Mesenchymal stem cell (in vitro differentiated cells and primary cell): ENCODE data around the gene CCL23.
"Not testable (repeated sequence)": the region's sequence is repeated elsewhere in the genome, so short reads cannot be mapped to it uniquely, and the experiment has no call there.

Source experiments
- DNase-seq: peaks from one replicate; pipeline ENCODE4 v3.0.0-alpha.2; 2013
- H2AFZ ChIP-seq: one replicate; pipeline ENCODE4 v1.6.1; 2013; ENCODE audit warnings: low read depth, mild to moderate bottlenecking, control low read depth, inconsistent platforms, low read length, moderate library complexity
- H2AK5ac ChIP-seq: 2 replicates; pipeline ENCODE4 v1.6.1; 2013; ENCODE audit warnings: low read length, moderate library complexity, mild to moderate bottlenecking, inconsistent platforms; ENCODE audit not compliant: severe bottlenecking
- H2BK120ac ChIP-seq: one replicate; pipeline ENCODE4 v1.6.1; 2013; ENCODE audit warnings: low read depth, mild to moderate bottlenecking, inconsistent platforms, low read length, moderate library complexity
- H2BK12ac ChIP-seq, 2 experiments: one replicate each; pipeline ENCODE4 v1.6.1; 2013; ENCODE audit warnings: inconsistent platforms in 2 of 2, low read length in 2 of 2, mild to moderate bottlenecking in 2 of 2, moderate library complexity in 2 of 2, control low read depth in 1 of 2
- H2BK15ac ChIP-seq: one replicate; pipeline ENCODE4 v1.6.1; 2013; ENCODE audit warnings: mild to moderate bottlenecking, low read depth, inconsistent platforms; ENCODE audit not compliant: poor library complexity, severe bottlenecking
- H2BK5ac ChIP-seq: 2 replicates; pipeline ENCODE4 v1.6.1; 2013; ENCODE audit warnings: low read depth, mild to moderate bottlenecking, low read length, control low read depth, inconsistent platforms; ENCODE audit not compliant: poor library complexity, severe bottlenecking
- H3K14ac ChIP-seq, 2 experiments: one replicate each; pipeline ENCODE4 v1.6.1; 2013; ENCODE audit warnings: inconsistent platforms in 2 of 2, low read length in 2 of 2, control low read depth in 1 of 2, mild to moderate bottlenecking in 1 of 2, moderate library complexity in 1 of 2
- H3K18ac ChIP-seq, 2 experiments: one replicate each; pipeline ENCODE4 v1.6.1; 2013; ENCODE audit warnings: inconsistent platforms in 2 of 2, low read length in 2 of 2, control low read depth in 1 of 2, low read depth in 1 of 2, mild to moderate bottlenecking in 1 of 2
- H3K23ac ChIP-seq, 2 experiments: one replicate each; pipeline ENCODE4 v1.6.1; 2013; ENCODE audit warnings: inconsistent platforms in 2 of 2, low read length in 2 of 2, mild to moderate bottlenecking in 2 of 2, moderate library complexity in 2 of 2, control low read depth in 1 of 2
- H3K27ac ChIP-seq: 2 replicates; pipeline ENCODE4 v1.5.1; 2013; ENCODE audit warnings: mild to moderate bottlenecking, moderate library complexity, low read length, control low read depth, inconsistent platforms; ENCODE audit not compliant: poor library complexity, severe bottlenecking
- H3K27me3 ChIP-seq, 2 experiments: 2 replicates each; pipeline versions ENCODE4 v1.6.1 to v1.7.0; 2013; ENCODE audit warnings: low read length in 2 of 2, mild to moderate bottlenecking in 2 of 2, moderate library complexity in 2 of 2, control low read depth in 1 of 2, inconsistent platforms in 1 of 2; ENCODE audit not compliant: control insufficient read depth in 1 of 2, insufficient read depth in 1 of 2
- H3K36me3 ChIP-seq, 2 experiments: 2 replicates each; pipeline versions ENCODE4 v1.6.1 to v1.7.0; 2013; ENCODE audit warnings: low read length in 2 of 2, control low read depth in 1 of 2, inconsistent platforms in 1 of 2, low read depth in 1 of 2, mild to moderate bottlenecking in 1 of 2; ENCODE audit not compliant: insufficient read depth in 2 of 2, control insufficient read depth in 1 of 2
- H3K4ac ChIP-seq, 2 experiments: one replicate each; pipeline ENCODE4 v1.6.1; 2013; ENCODE audit warnings: inconsistent platforms in 2 of 2, low read length in 2 of 2, mild to moderate bottlenecking in 2 of 2, moderate library complexity in 2 of 2, control low read depth in 1 of 2, low read depth in 1 of 2
- H3K4me1 ChIP-seq: 2 replicates; pipeline ENCODE4 v1.6.1; 2013; ENCODE audit warnings: low read depth, low read length, control low read depth; ENCODE audit not compliant: control insufficient read depth, insufficient read depth
- H3K4me2 ChIP-seq: 2 replicates; pipeline ENCODE4 v1.6.1; 2013; ENCODE audit warnings: low read length, mild to moderate bottlenecking, inconsistent platforms; ENCODE audit not compliant: poor library complexity, severe bottlenecking
- H3K4me3 ChIP-seq, 2 experiments: 2 replicates each; pipeline versions ENCODE4 v1.5.1 to v1.7.0; 2013; ENCODE audit warnings: low read length in 2 of 2, mild to moderate bottlenecking in 2 of 2, control low read depth in 1 of 2, low read depth in 1 of 2; ENCODE audit not compliant: insufficient read depth in 1 of 2
- H3K79me1 ChIP-seq: replicated peaks from 2 replicates; pipeline ENCODE4 v1.6.1; 2013; ENCODE audit warnings: mild to moderate bottlenecking, control low read depth, low read length, inconsistent platforms; ENCODE audit not compliant: poor library complexity, severe bottlenecking
- H3K9ac ChIP-seq: 2 replicates; pipeline ENCODE4 v1.7.0; 2013; ENCODE audit warnings: mild to moderate bottlenecking, low read length, moderate library complexity
- H3K9me3 ChIP-seq: 2 replicates; pipeline ENCODE4 v1.7.0; 2013; ENCODE audit warnings: mild to moderate bottlenecking, low read length; ENCODE audit not compliant: control insufficient read depth
- H4K8ac ChIP-seq: one replicate; pipeline ENCODE4 v1.6.1; 2013; ENCODE audit warnings: inconsistent platforms, mild to moderate bottlenecking, low read length, moderate library complexity
- H4K91ac ChIP-seq: one replicate; pipeline ENCODE4 v1.6.1; 2013; ENCODE audit warnings: mild to moderate bottlenecking, low read length, inconsistent platforms
- WGBS: methylation state at CpG from one replicate; pipeline ENCODE4 v1.1.7; 2013; ENCODE audit warnings: mixed read lengths; 5-methylcytosine and 5-hydroxymethylcytosine counted together

The CCL23 gene

DNA sequence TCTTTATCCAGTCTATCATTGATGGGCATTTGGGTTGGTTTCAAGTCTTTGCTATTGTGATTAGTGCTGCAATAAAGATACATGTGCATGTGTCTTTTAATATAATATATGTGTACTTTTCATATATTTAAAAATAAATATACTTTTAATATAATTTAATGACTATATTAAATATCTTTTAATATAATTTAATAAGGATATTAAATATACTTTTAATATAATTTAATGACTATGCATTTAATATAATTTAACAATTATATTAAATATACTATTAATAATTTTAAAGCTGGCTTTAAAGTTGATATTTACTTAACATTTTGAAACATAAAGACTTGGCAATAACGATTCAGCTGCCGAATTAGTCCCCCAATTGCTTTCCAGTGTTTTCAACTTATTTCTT, 1.2 kb downstream of the CCL23 start:
- Histone ChIP-seq H3K4me1 (no peaks in the 10 kb centered on the region), H3K4me3 (no peak overlapping the region), H2BK15ac (no peak overlapping the region), H2AK5ac (no peak overlapping the region), H3K9me3 (no peaks in the 10 kb centered on the region), H3K27ac (no peak overlapping the region), H3K4me2 (no peak overlapping the region), H2BK5ac (no peak overlapping the region), H3K18ac (no peak overlapping the region), H3K4ac (no peak overlapping the region), H3K36me3 (no peaks in the 10 kb centered on the region), H4K91ac (no peak overlapping the region), H3K79me1 (no peaks in the 10 kb centered on the region), H2AFZ (no peak overlapping the region), H3K9ac (no peak overlapping the region), H2BK120ac (no peak overlapping the region), H2BK12ac (no peak overlapping the region), H4K8ac (no peak overlapping the region), H3K27me3 (peaks cover 0 to 40% of the 10 kb centered on the region in 2 experiments), H3K23ac (no peak overlapping the region), H3K14ac (no peak overlapping the region)
- no CpG with 5 or more reads among the region's 2 CpGs for WGBS
- DNase-seq = no peak

DNA sequence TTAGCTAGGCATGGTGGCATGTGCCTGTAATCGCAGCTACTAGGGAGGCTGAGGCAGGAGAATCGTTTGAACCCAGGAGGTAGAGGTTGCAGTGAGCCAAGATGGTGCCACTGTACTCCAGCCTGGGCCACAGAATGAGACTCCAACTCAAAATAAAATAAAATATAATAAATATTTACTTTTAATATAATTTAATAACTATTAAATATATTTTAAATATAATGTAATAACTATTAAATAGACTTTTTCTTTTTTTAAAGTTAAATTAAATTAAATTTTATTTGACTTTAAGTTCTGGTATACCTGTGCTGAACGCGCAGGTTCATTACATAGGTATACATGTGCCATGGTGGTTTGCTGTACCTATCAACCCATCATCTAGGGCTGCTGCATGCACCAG, 1.9 kb downstream of the CCL23 start:
- H3K79me1 ChIP-seq, H4K91ac ChIP-seq, H2BK120ac ChIP-seq, H3K14ac ChIP-seq, H4K8ac ChIP-seq, H3K23ac ChIP-seq, H3K4me1 ChIP-seq, H2BK5ac ChIP-seq, H2BK12ac ChIP-seq, DNase-seq, H3K9me3 ChIP-seq, H3K36me3 ChIP-seq, H3K4me2 ChIP-seq, H3K9ac ChIP-seq, H3K27ac ChIP-seq, H2AFZ ChIP-seq, H3K18ac ChIP-seq, H2BK15ac ChIP-seq, H3K4ac ChIP-seq, H2AK5ac ChIP-seq, H3K4me3 ChIP-seq: not testable (repeated sequence)
- WGBS = 86% methylated on average over 4 of the region's 4 CpGs
- peaks cover 0 to 42% of the 10 kb centered on the region in 2 experiments for H3K27me3 ChIP-seq

GRCh38 chr17:36014946-36015345, 2.8 kb downstream of the CCL23 start:
- H3K4me2 ChIP-seq = no peak overlapping the region
- H3K9ac ChIP-seq = no peak overlapping the region
- DNase-seq = no peak
- H3K4me3 ChIP-seq = no peak overlapping the region
- no peak overlapping the region for H4K91ac ChIP-seq
- no peak overlapping the region for H2BK12ac ChIP-seq
- peaks cover 0 to 51% of the 10 kb centered on the region in 2 experiments for H3K27me3 ChIP-seq
- no peak overlapping the region for H2BK15ac ChIP-seq
- H3K4me1 ChIP-seq = no peaks in the 10 kb centered on the region
- H2AFZ ChIP-seq = no peak overlapping the region
- H3K79me1 ChIP-seq = no peaks in the 10 kb centered on the region
- no peak overlapping the region for H2AK5ac ChIP-seq
- H3K18ac ChIP-seq = no peak overlapping the region
- H3K14ac ChIP-seq = no peak overlapping the region
- H3K27ac ChIP-seq = no peak overlapping the region
- H3K9me3 ChIP-seq = no peaks in the 10 kb centered on the region
- no peak overlapping the region for H2BK5ac ChIP-seq
- no peak overlapping the region for H4K8ac ChIP-seq
- no peaks in the 10 kb centered on the region for H3K36me3 ChIP-seq
- 93% methylated on average over 2 of the region's 5 CpGs for WGBS
- no peak overlapping the region for H3K4ac ChIP-seq
- no peak overlapping the region for H3K23ac ChIP-seq
- H2BK120ac ChIP-seq = no peak overlapping the region

DNA sequence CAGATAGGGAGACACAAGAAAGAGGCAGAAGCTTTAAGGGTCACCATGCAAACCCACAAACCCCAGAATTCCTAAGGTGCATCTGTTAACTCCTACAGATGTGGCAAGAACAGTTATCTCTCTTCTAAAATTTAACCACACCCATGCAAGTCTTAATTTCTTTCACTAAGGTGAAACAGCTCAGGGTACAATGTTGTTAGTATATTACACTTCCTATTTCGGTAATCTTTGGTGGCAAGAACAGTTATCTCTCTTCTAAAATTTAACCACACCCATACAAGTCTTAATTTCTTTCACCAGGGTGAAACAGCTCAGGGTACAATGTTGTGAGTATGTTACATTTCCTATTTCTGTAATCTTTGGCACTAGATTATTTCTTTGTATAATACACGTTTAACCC, 6.6 kb downstream of the CCL23 start:
- no peak overlapping the region for H3K23ac ChIP-seq
- H4K91ac ChIP-seq = no peak overlapping the region
- DNase-seq = no peak
- H3K4me1 ChIP-seq = no peaks in the 10 kb centered on the region
- H3K4ac ChIP-seq = no peak overlapping the region
- H2BK15ac ChIP-seq = no peak overlapping the region
- no peaks in the 10 kb centered on the region for H3K9me3 ChIP-seq
- no peak overlapping the region for H4K8ac ChIP-seq
- no peak overlapping the region for H3K18ac ChIP-seq
- no peak overlapping the region for H3K9ac ChIP-seq
- peaks cover 0 to 46% of the 10 kb centered on the region in 2 experiments for H3K27me3 ChIP-seq
- no peaks in the 10 kb centered on the region for H3K79me1 ChIP-seq
- 82% methylated on average over 1 of the region's 2 CpGs for WGBS
- H3K4me3 ChIP-seq = no peak overlapping the region
- no peaks in the 10 kb centered on the region for H3K36me3 ChIP-seq
- H2BK12ac ChIP-seq = no peak overlapping the region
- H2BK120ac ChIP-seq = no peak overlapping the region
- H3K14ac ChIP-seq = no peak overlapping the region
- H2BK5ac ChIP-seq = no peak overlapping the region
- H3K27ac ChIP-seq = no peak overlapping the region
- H2AK5ac ChIP-seq = no peak overlapping the region
- no peak overlapping the region for H3K4me2 ChIP-seq
- no peak overlapping the region for H2AFZ ChIP-seq
